Gastroesophageal sphincter (tissue), 3 donors: Measurements from ENCODE around the gene SCARF1.
A peak's percentile ranks its signal among the peaks of the same experiment; 100 is the strongest.

Source experiments
- CTCF ChIP-seq, 4 experiments: fragments of 200-600 bp in 2 of 4; fragments of 450-650 bp in 2 of 4; sonication (generic) in 1 of 4; IDR thresholded peaks; one replicate each; pipeline ENCODE4 v1.5.1; 2017 to 2019; ENCODE audit warnings: antibody characterized with exemption in 4 of 4, mild to moderate bottlenecking in 2 of 4, moderate library complexity in 2 of 4
- POLR2A ChIP-seq, 2 donors: fragments of 450-650 bp; IDR thresholded peaks; one replicate each; pipeline ENCODE4 v1.6.1; 2017; ENCODE audit warnings: antibody characterized with exemption in 2 of 2, mild to moderate bottlenecking in 2 of 2, moderate library complexity in 1 of 2
- POLR2AphosphoS5 ChIP-seq: sonication (generic); formaldehyde crosslinking; IDR thresholded peaks from one replicate; pipeline ENCODE4 v1.6.1; 2017; ENCODE audit warnings: antibody characterized with exemption

- TF ChIP-seq POLR2AphosphoS5 (no peak), CTCF (IDR thresholded peaks at IDR 0.05) (no peak), POLR2A (IDR thresholded peaks at IDR 0.05) (peak; percentile 9 to 54)
Observed at GRCh38 chr17:1627182-1627981, 18.1 kb downstream of the SCARF1 start.
